ENCODE results near the gene GKN1.

The GKN1 gene

GRCh38 chr2:68997401-68997800 lies 23.0 kb downstream of the GKN1 start:
- DNase-seq, result no peak
- no peaks in the 10 kb centered on the region for H3K4me1 ChIP-seq (ENCODE audit: control insufficient read depth, insufficient read depth, low read length, poor library complexity, severe bottlenecking)
- no peak overlapping the region for H3K27ac ChIP-seq (ENCODE audit: insufficient read depth, low read length, poor library complexity, severe bottlenecking)
- no peak overlapping the region for H3K4me3 ChIP-seq (ENCODE audit: insufficient read depth, low read depth, low read length, poor library complexity, severe bottlenecking)
- no peaks in the 10 kb centered on the region for H3K27me3 ChIP-seq (replicated peaks; ENCODE audit: control insufficient read depth, insufficient read depth, low read length, poor library complexity, severe bottlenecking)
- no peaks in the 10 kb centered on the region for H3K9me3 ChIP-seq (ENCODE audit: control insufficient read depth, low read length)
- H3K36me3 ChIP-seq (ENCODE audit: control insufficient read depth, insufficient read depth, low read length), result no peaks in the 10 kb centered on the region

GRCh38 chr2:69001879-69002278 lies 27.4 kb downstream of the GKN1 start:
- DNase-seq, result no peak

GRCh38 chr2:69003731-69004130 lies 29.3 kb downstream of the GKN1 start:
- Histone ChIP-seq H3K27me3 (replicated peaks; ENCODE audit: control insufficient read depth, insufficient read depth, low read length, poor library complexity, severe bottlenecking) (no peaks in the 10 kb centered on the region), H3K27ac (ENCODE audit: insufficient read depth, low read length, poor library complexity, severe bottlenecking) (no peak overlapping the region), H3K4me1 (ENCODE audit: control insufficient read depth, insufficient read depth, low read length, poor library complexity, severe bottlenecking) (no peaks in the 10 kb centered on the region)

More at GRCh38 chr2:69001879-69002278, 27.4 kb downstream of the GKN1 start:
- Histone ChIP-seq H3K27ac (ENCODE audit: insufficient read depth, low read length, poor library complexity, severe bottlenecking) (no peak overlapping the region), H3K4me1 (ENCODE audit: control insufficient read depth, insufficient read depth, low read length, poor library complexity, severe bottlenecking) (no peaks in the 10 kb centered on the region), H3K27me3 (replicated peaks; ENCODE audit: control insufficient read depth, insufficient read depth, low read length, poor library complexity, severe bottlenecking) (no peaks in the 10 kb centered on the region), H3K36me3 (ENCODE audit: control insufficient read depth, insufficient read depth, low read length) (no peaks in the 10 kb centered on the region), H3K4me3 (ENCODE audit: insufficient read depth, low read depth, low read length, poor library complexity, severe bottlenecking) (no peak overlapping the region), H3K9me3 (ENCODE audit: control insufficient read depth, low read length) (no peaks in the 10 kb centered on the region)

GRCh38 chr2:69007169-69007568 lies 32.7 kb downstream of the GKN1 start:
- Histone ChIP-seq H3K36me3 (ENCODE audit: control insufficient read depth, insufficient read depth, low read length) (no peaks in the 10 kb centered on the region), H3K27ac (ENCODE audit: insufficient read depth, low read length, poor library complexity, severe bottlenecking) (no peak overlapping the region), H3K4me1 (ENCODE audit: control insufficient read depth, insufficient read depth, low read length, poor library complexity, severe bottlenecking) (no peaks in the 10 kb centered on the region), H3K9me3 (ENCODE audit: control insufficient read depth, low read length) (no peaks in the 10 kb centered on the region), H3K4me3 (ENCODE audit: insufficient read depth, low read depth, low read length, poor library complexity, severe bottlenecking) (no peak overlapping the region), H3K27me3 (replicated peaks; ENCODE audit: control insufficient read depth, insufficient read depth, low read length, poor library complexity, severe bottlenecking) (no peaks in the 10 kb centered on the region)
- no peak for DNase-seq

More at GRCh38 chr2:69003731-69004130, 29.3 kb downstream of the GKN1 start:
- no peak for DNase-seq
- Histone ChIP-seq H3K36me3 (ENCODE audit: control insufficient read depth, insufficient read depth, low read length) (no peaks in the 10 kb centered on the region), H3K4me3 (ENCODE audit: insufficient read depth, low read depth, low read length, poor library complexity, severe bottlenecking) (no peak overlapping the region), H3K9me3 (ENCODE audit: control insufficient read depth, low read length) (no peaks in the 10 kb centered on the region)

- DNase-seq, result no peak
- Histone ChIP-seq H3K4me3 (ENCODE audit: insufficient read depth, low read depth, low read length, poor library complexity, severe bottlenecking) (no peak overlapping the region), H3K36me3 (ENCODE audit: control insufficient read depth, insufficient read depth, low read length) (no peaks in the 10 kb centered on the region)
Measured at GRCh38 chr2:69007603-69008002, 33.2 kb downstream of the GKN1 start.

GRCh38 chr2:69010437-69011194 lies 36.2 kb downstream of the GKN1 start:
- no peak for DNase-seq
- Histone ChIP-seq H3K27me3 (replicated peaks; ENCODE audit: control insufficient read depth, insufficient read depth, low read length, poor library complexity, severe bottlenecking) (peaks cover 22% of the 10 kb centered on the region), H3K4me1 (ENCODE audit: control insufficient read depth, insufficient read depth, low read length, poor library complexity, severe bottlenecking) (peaks cover 15% of the 10 kb centered on the region), H3K36me3 (ENCODE audit: control insufficient read depth, insufficient read depth, low read length) (no peaks in the 10 kb centered on the region), H3K4me3 (ENCODE audit: insufficient read depth, low read depth, low read length, poor library complexity, severe bottlenecking) (no peak overlapping the region), H3K27ac (ENCODE audit: insufficient read depth, low read length, poor library complexity, severe bottlenecking) (no peak overlapping the region), H3K9me3 (ENCODE audit: control insufficient read depth, low read length) (no peaks in the 10 kb centered on the region)

More at GRCh38 chr2:69007603-69008002, 33.2 kb downstream of the GKN1 start:
- no peaks in the 10 kb centered on the region for H3K9me3 ChIP-seq (ENCODE audit: control insufficient read depth, low read length)
- peaks cover 1% of the 10 kb centered on the region for H3K27me3 ChIP-seq (replicated peaks; ENCODE audit: control insufficient read depth, insufficient read depth, low read length, poor library complexity, severe bottlenecking)
- no peak overlapping the region for H3K27ac ChIP-seq (ENCODE audit: insufficient read depth, low read length, poor library complexity, severe bottlenecking)
- H3K4me1 ChIP-seq (ENCODE audit: control insufficient read depth, insufficient read depth, low read length, poor library complexity, severe bottlenecking), result peaks cover under 1% of the 10 kb centered on the region

GRCh38 chr2:69011611-69012157 lies 37.2 kb downstream of the GKN1 start:
- DNase-seq, result no peak

GRCh38 chr2:69012310-69013141 lies 38.1 kb downstream of the GKN1 start:
- no peaks in the 10 kb centered on the region for H3K36me3 ChIP-seq (ENCODE audit: control insufficient read depth, insufficient read depth, low read length)
- peak overlapping the region; percentile 56 for H3K4me3 ChIP-seq (ENCODE audit: insufficient read depth, low read depth, low read length, poor library complexity, severe bottlenecking)
- H3K4me1 ChIP-seq (ENCODE audit: control insufficient read depth, insufficient read depth, low read length, poor library complexity, severe bottlenecking), result peaks cover 15% of the 10 kb centered on the region
- no peak overlapping the region for H3K27ac ChIP-seq (ENCODE audit: insufficient read depth, low read length, poor library complexity, severe bottlenecking)
- H3K9me3 ChIP-seq (ENCODE audit: control insufficient read depth, low read length), result no peaks in the 10 kb centered on the region
- H3K27me3 ChIP-seq (replicated peaks; ENCODE audit: control insufficient read depth, insufficient read depth, low read length, poor library complexity, severe bottlenecking), result peaks cover 34% of the 10 kb centered on the region
- DNase-seq, result peak in 1 of 3 donors; percentile 17

More at GRCh38 chr2:69011611-69012157, 37.2 kb downstream of the GKN1 start:
- H3K4me3 ChIP-seq (ENCODE audit: insufficient read depth, low read depth, low read length, poor library complexity, severe bottlenecking), result no peak overlapping the region
- no peaks in the 10 kb centered on the region for H3K36me3 ChIP-seq (ENCODE audit: control insufficient read depth, insufficient read depth, low read length)
- no peaks in the 10 kb centered on the region for H3K9me3 ChIP-seq (ENCODE audit: control insufficient read depth, low read length)
- peaks cover 29% of the 10 kb centered on the region for H3K27me3 ChIP-seq (replicated peaks; ENCODE audit: control insufficient read depth, insufficient read depth, low read length, poor library complexity, severe bottlenecking)
- no peak overlapping the region for H3K27ac ChIP-seq (ENCODE audit: insufficient read depth, low read length, poor library complexity, severe bottlenecking)
- peaks cover 15% of the 10 kb centered on the region for H3K4me1 ChIP-seq (ENCODE audit: control insufficient read depth, insufficient read depth, low read length, poor library complexity, severe bottlenecking)

GRCh38 chr2:69013142-69013839 lies 38.9 kb downstream of the GKN1 start, which contains the start of gene ANTXR1:
ANTXR1 (plus strand) TSS chr2:69013179; CDS start chr2:69013500, 321 bp downstream.
- Histone ChIP-seq H3K4me1 (ENCODE audit: control insufficient read depth, insufficient read depth, low read length, poor library complexity, severe bottlenecking) (peaks cover 15% of the 10 kb centered on the region), H3K4me3 (ENCODE audit: insufficient read depth, low read depth, low read length, poor library complexity, severe bottlenecking) (peak within 1 kb of the TSS; percentile 56), H3K27ac (ENCODE audit: insufficient read depth, low read length, poor library complexity, severe bottlenecking) (no peak within 1 kb of the TSS), H3K27me3 (replicated peaks; ENCODE audit: control insufficient read depth, insufficient read depth, low read length, poor library complexity, severe bottlenecking) (peaks cover 34% of the 10 kb centered on the region), H3K36me3 (ENCODE audit: control insufficient read depth, insufficient read depth, low read length) (no peaks in the 10 kb centered on the region), H3K9me3 (ENCODE audit: control insufficient read depth, low read length) (no peaks in the 10 kb centered on the region)
- DNase-seq, result no peak

Measured in effector memory CD4-positive, alpha-beta T cell (primary cell).